Body of pancreas (tissue), 4 donors: ENCODE data around the gene ATG7. TPM values are rescaled to one million over a fixed set of nuclear protein-coding genes. Genes with fewer than 3 reads are reported as not detected.

Experiments used
- ATAC-seq: fragments of 150-250 bp; one replicate; pipeline ENCODE4 v1.9.1; 2016
- DNase-seq, 4 donors: peaks; one replicate each; pipeline ENCODE4 v3.0.0-alpha.2; 2019
- H3K27ac ChIP-seq, 4 donors: fragments of 200-600 bp; sonication (generic); 1 replicate in 3 of 4; 2 replicates in 1 of 4; pipeline versions ENCODE4 v1.5.1 to v1.6.1; 2016 to 2019; ENCODE audit warnings: mild to moderate bottlenecking in 1 of 4, mixed read lengths in 1 of 4, moderate library complexity in 1 of 4
- H3K27me3 ChIP-seq, 2 donors: fragments of 200-600 bp; sonication (generic); one replicate each; pipeline ENCODE4 v1.6.0; 2016; ENCODE audit warnings: mild to moderate bottlenecking in 1 of 2
- H3K36me3 ChIP-seq, 2 donors: fragments of 200-600 bp; sonication (generic); replicated peaks in 1 of 2; 2 replicates each; pipeline ENCODE4 v1.5.1; 2016; ENCODE audit warnings: low read depth in 2 of 2; ENCODE audit not compliant: insufficient read depth in 1 of 2
- H3K4me1 ChIP-seq: fragments of 200-600 bp; sonication (generic); one replicate; pipeline ENCODE4 v1.6.0; 2016
- H3K4me3 ChIP-seq, 2 donors: fragments of 200-600 bp; sonication (generic); 1 replicate in 1 of 2; 2 replicates in 1 of 2; pipeline ENCODE4 v1.5.1; 2016 to 2019
- H3K9me3 ChIP-seq, 3 donors: fragments of 200-600 bp; sonication (generic); 1 replicate in 2 of 3; 2 replicates in 1 of 3; pipeline ENCODE4 v1.5.1; 2016
- CTCF ChIP-seq, 7 experiments: fragments of 450-650 bp in 4 of 7; fragments of 200-600 bp in 3 of 7; sonication (generic) in 3 of 7; IDR thresholded peaks; one replicate each; pipeline ENCODE4 v1.5.1; 2016 to 2019; ENCODE audit warnings: antibody characterized with exemption in 7 of 7
- POLR2A ChIP-seq, 3 donors: fragments of 450-650 bp; IDR thresholded peaks; one replicate each; pipeline ENCODE4 v1.6.1; 2016; ENCODE audit warnings: antibody characterized with exemption in 3 of 3, mild to moderate bottlenecking in 2 of 3
- WGBS, 2 donors: methylation state at CpG; one replicate each; pipeline ENCODE4 v1.1.5; 2017; 5-methylcytosine and 5-hydroxymethylcytosine counted together
- intact Hi-C: fragments of 100-400 bp; cut with DNase I; formaldehyde crosslinking; loops from one replicate; pipeline ENCODE4 v1.15.1; 2023
- total RNA-seq, 2 donors: library from RNA; depleted of rRNA; stranded (reverse); fragments of >200 nt; gene quantifications; one replicate each; pipeline ENCODE4 v1.1.0, GENCODE V29; 2016

Gene ATG7
- total RNA-seq, 2 donors from 2014 or later = 40.5 to 43.6 TPM

- H3K4me3 ChIP-seq = no peak overlapping the region
- TF ChIP-seq POLR2A (IDR thresholded peaks at IDR 0.05) (no peak), CTCF (IDR thresholded peaks at IDR 0.05) (no peak)
- intact Hi-C loops = no loop called here
- no peak overlapping the region for H3K27ac ChIP-seq
- no peak for DNase-seq
- peaks cover 7% of the 10 kb centered on the region for H3K4me1 ChIP-seq
- H3K36me3 ChIP-seq = peaks cover 0 to 27% of the 10 kb centered on the region in 2 donors
- WGBS, 2 donors = 65 to 75% methylated on average over 2 of the region's 2 CpGs
- H3K27me3 ChIP-seq = no peaks in the 10 kb centered on the region
- H3K9me3 ChIP-seq = no peaks in the 10 kb centered on the region
- no peak for ATAC-seq
Measured at GRCh38 chr3:11364181-11364580, 92.0 kb downstream of the ATG7 start.

- peak; percentile 70 for ATAC-seq
- peaks cover 0 to 6% of the 10 kb centered on the region in 2 donors for H3K36me3 ChIP-seq
- intact Hi-C loops = no loop called here
- TF ChIP-seq POLR2A (IDR thresholded peaks at IDR 0.05) (no peak), CTCF (IDR thresholded peaks at IDR 0.05) (no peak)
- H3K27ac ChIP-seq = peak overlapping the region in 3 of 4 donors; percentile 4 to 65 (median 19)
- H3K9me3 ChIP-seq = no peaks in the 10 kb centered on the region
- H3K27me3 ChIP-seq = no peaks in the 10 kb centered on the region
- peak in 2 of 4 donors; percentile 32 to 37 for DNase-seq
- peaks cover 7% of the 10 kb centered on the region for H3K4me1 ChIP-seq
- 9 to 30% methylated on average over 2 of the region's 2 CpGs for WGBS, 2 donors
- H3K4me3 ChIP-seq = no peak overlapping the region
Measured at GRCh38 chr3:11367143-11367693, 95.0 kb downstream of the ATG7 start.

GRCh38 chr3:11370191-11370590 lies 98.0 kb downstream of the ATG7 start:
- H3K27me3 ChIP-seq = no peaks in the 10 kb centered on the region
- H3K27ac ChIP-seq = no peak overlapping the region
- WGBS, 2 donors = 77 to 80% methylated on average over 3 of the region's 3 CpGs
- intact Hi-C loops = no loop called here
- no peaks in the 10 kb centered on the region for H3K9me3 ChIP-seq
- TF ChIP-seq POLR2A (IDR thresholded peaks at IDR 0.05) = no peak
- no peak for TF ChIP-seq CTCF (IDR thresholded peaks at IDR 0.05)
- H3K4me3 ChIP-seq = no peak overlapping the region
- ATAC-seq = no peak
- no peak for DNase-seq
- H3K4me1 ChIP-seq = no peaks in the 10 kb centered on the region
- H3K36me3 ChIP-seq = no peaks in the 10 kb centered on the region

GRCh38 chr3:11370966-11371365 lies 98.8 kb downstream of the ATG7 start:
- intact Hi-C loops = no loop called here

More at GRCh38 chr3:11370966-11371365, 98.8 kb downstream of the ATG7 start:
- 85 to 96% methylated on average over 4 of the region's 4 CpGs for WGBS, 2 donors
- H3K4me1 ChIP-seq = no peaks in the 10 kb centered on the region
- H3K4me3 ChIP-seq = no peak overlapping the region
- H3K36me3 ChIP-seq = no peaks in the 10 kb centered on the region
- no peak for ATAC-seq
- H3K27ac ChIP-seq = no peak overlapping the region
- no peaks in the 10 kb centered on the region for H3K9me3 ChIP-seq
- no peak for DNase-seq
- TF ChIP-seq POLR2A (IDR thresholded peaks at IDR 0.05) = no peak
- no peak for TF ChIP-seq CTCF (IDR thresholded peaks at IDR 0.05)
- no peaks in the 10 kb centered on the region for H3K27me3 ChIP-seq
